Ovary (tissue), 3 donors: ENCODE measurements around the gene TMTC2.

Source experiments
- POLR2A ChIP-seq: fragments of 450-650 bp; IDR thresholded peaks from one replicate; pipeline ENCODE4 v1.6.1; 2017; ENCODE audit warnings: antibody characterized with exemption, mild to moderate bottlenecking, moderate library complexity
- TF ChIP-seq, protein P1 (sequence below), 3 donors: fragments of 450-650 bp in 2 of 3; fragments of 200-600 bp in 1 of 3; IDR thresholded peaks; one replicate each; pipeline versions ENCODE4 v1.5.1 to v1.8.0; 2016 to 2022; ENCODE audit warnings: antibody characterized with exemption in 3 of 3, mild to moderate bottlenecking in 1 of 3
- donor health status: DM: no; HTN: no; CAD: no.

DNA sequence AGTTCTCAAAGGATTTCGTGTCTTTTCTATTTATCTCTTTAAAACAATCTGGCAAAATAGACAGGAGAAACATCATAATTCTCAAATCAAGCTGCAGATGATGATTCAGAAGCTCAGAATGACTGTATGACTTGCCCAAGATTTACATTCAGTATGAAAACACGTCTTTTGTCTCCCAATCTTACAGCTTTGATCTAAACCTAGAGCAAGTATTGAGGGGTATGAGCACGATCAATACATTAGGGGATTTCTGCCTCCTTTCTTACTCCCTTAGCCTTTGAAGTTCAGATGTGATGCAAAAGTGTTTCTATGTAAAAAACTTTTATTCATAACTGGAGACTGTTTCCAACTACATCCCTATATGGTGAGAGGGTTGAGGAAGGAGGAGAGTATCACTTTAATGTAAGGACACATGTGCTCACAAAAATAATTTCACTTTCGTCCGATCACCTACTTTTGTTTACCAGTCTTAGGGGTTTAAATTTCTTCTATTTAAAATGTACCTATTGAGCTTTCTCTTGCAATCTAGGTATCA is 454.8 kb downstream of the TMTC2 start:
- TF ChIP-seq, protein P1, sequence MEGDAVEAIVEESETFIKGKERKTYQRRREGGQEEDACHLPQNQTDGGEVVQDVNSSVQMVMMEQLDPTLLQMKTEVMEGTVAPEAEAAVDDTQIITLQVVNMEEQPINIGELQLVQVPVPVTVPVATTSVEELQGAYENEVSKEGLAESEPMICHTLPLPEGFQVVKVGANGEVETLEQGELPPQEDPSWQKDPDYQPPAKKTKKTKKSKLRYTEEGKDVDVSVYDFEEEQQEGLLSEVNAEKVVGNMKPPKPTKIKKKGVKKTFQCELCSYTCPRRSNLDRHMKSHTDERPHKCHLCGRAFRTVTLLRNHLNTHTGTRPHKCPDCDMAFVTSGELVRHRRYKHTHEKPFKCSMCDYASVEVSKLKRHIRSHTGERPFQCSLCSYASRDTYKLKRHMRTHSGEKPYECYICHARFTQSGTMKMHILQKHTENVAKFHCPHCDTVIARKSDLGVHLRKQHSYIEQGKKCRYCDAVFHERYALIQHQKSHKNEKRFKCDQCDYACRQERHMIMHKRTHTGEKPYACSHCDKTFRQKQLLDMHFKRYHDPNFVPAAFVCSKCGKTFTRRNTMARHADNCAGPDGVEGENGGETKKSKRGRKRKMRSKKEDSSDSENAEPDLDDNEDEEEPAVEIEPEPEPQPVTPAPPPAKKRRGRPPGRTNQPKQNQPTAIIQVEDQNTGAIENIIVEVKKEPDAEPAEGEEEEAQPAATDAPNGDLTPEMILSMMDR (IDR thresholded peaks at IDR 0.05): no peak
- TF ChIP-seq POLR2A: no peak
